Stimulated activated CD8-positive, alpha-beta memory T cell treated with anti-CD3 and anti-CD28 coated beads, Interleukin-12 subunit alpha, Interleukin-12 subunit beta, amount 100 ng/mL, for 1 hour (primary cell): ENCODE data around the gene TSHZ3.

Source experiments
- DNase-seq: peaks from one replicate; pipeline ENCODE4 v3.0.0-alpha.2; 2020; ENCODE audit warnings: low read depth

TSHZ3 gene, protein sequence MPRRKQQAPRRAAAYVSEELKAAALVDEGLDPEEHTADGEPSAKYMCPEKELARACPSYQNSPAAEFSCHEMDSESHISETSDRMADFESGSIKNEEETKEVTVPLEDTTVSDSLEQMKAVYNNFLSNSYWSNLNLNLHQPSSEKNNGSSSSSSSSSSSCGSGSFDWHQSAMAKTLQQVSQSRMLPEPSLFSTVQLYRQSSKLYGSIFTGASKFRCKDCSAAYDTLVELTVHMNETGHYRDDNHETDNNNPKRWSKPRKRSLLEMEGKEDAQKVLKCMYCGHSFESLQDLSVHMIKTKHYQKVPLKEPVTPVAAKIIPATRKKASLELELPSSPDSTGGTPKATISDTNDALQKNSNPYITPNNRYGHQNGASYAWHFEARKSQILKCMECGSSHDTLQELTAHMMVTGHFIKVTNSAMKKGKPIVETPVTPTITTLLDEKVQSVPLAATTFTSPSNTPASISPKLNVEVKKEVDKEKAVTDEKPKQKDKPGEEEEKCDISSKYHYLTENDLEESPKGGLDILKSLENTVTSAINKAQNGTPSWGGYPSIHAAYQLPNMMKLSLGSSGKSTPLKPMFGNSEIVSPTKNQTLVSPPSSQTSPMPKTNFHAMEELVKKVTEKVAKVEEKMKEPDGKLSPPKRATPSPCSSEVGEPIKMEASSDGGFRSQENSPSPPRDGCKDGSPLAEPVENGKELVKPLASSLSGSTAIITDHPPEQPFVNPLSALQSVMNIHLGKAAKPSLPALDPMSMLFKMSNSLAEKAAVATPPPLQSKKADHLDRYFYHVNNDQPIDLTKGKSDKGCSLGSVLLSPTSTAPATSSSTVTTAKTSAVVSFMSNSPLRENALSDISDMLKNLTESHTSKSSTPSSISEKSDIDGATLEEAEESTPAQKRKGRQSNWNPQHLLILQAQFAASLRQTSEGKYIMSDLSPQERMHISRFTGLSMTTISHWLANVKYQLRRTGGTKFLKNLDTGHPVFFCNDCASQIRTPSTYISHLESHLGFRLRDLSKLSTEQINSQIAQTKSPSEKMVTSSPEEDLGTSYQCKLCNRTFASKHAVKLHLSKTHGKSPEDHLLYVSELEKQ

DNA sequence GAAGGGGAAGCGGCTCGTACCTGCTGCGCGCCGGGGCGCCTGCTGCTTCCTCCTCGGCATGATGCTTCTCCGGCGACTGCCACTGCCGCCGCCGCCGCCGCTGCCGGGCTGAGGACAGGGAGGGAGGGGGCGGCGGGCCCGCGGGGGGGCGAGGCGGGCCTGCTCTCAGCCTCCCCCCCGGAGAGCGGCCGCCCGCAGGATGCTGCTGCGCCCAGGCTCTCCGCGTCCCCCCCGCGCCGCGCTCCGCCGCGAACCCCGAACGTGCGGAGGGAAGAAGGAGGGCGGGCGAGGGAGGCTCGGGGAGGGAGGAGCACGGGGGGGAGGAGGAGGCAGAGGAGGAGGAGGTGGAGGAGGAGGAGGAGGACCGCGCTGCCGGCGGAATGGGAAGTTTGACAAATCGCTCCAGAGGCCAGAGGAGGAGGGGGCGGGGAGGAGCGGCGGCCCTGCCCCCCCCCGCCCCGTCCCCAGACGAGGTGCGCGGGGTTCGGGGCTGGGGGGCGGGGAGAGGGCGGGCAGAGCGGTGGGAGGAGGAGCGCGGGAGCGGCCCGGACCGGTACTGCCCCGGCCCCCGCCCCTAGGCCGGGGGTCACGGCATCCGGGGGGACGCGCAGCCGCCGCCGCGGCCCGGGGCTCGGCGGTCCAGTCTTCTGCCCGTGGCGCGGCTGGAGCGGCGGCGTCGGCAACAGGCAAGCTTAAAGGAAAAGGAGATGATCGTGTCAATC, at the start of gene TSHZ3:
Gene TSHZ3 (minus strand): TSS at position 277 of the 722 bp plus-strand sequence. CDS start 217 bp downstream, at position 60.
- DNase-seq, result no peak

DNA sequence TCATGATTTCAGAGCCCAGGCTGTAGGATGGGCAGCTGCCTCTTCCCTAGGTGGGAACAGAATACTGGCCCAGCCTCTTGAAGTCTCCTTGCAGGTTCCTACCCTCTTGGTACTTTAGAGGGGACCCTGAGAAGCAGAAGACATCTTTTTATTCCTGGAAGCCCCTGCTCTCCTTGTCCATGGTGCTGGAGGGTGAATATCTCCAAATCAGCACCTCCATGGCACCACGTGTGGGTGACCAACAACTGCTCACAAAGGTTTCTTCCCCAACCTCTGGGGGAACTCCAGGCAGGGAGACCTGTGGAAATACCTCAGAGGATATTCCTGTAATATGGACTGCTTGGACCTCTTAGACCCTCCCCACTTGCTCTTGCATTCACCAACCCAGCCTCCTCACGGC, 48.1 kb upstream of the TSHZ3 start:
- DNase-seq, result no peak

DNA sequence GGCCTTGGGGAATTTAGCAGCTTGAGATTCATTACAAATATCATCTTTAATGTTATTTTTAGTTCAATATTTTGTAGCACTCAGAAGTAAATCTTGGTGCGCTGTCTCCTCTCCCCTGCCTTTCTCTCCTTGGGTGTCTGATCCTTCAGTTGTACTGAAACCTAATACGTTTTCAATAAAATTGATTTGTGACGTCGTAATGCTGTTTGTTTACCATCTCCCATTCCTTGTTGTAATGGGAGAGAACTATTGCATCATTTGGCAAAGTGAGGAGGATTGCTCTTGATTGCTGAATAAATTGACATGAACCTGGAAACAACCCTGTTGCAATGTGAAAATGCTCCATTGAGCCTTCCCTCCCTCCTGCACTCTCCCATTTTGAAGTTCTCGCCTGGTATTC, 43.2 kb upstream of the TSHZ3 start:
- DNase-seq, result no peak

DNA sequence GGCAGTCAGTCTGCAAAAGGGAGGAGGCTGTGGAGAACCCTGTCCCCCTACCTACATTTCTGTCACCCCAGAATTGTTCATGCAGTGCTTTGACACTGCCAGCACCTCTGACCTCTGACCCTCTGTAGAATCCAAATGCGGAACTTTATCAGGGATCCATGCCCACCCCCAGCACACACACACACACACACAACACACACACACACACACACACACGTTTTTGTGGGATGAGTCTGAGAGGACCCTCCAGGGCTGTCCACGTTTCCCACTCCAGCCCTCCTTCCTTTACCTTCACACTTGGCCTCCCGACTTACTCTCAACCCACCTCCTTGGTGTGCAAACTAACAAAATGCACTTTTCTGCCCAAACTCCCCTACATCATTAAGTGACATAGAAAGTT, 42.3 kb upstream of the TSHZ3 start:
- no peak for DNase-seq

DNA sequence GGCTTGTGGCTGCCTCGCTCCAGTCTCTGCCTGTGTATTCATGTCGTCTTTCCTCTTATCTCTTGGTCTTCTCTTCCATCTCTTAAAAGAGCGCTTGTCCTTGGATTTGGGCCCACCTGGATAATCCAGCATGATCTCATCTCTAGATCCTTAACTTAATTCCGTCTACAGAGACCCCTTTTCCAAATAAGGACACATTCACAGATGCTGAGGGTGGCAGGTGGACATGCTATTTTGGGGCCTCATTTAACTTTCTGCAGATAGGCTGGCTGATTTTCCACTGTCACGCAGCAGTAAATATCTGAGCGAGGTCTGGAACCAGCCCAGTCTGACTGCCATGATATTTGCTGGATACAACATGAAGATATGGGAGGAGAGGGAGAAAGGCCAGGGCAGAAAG, 41.5 kb upstream of the TSHZ3 start:
- DNase-seq, result no peak

DNA sequence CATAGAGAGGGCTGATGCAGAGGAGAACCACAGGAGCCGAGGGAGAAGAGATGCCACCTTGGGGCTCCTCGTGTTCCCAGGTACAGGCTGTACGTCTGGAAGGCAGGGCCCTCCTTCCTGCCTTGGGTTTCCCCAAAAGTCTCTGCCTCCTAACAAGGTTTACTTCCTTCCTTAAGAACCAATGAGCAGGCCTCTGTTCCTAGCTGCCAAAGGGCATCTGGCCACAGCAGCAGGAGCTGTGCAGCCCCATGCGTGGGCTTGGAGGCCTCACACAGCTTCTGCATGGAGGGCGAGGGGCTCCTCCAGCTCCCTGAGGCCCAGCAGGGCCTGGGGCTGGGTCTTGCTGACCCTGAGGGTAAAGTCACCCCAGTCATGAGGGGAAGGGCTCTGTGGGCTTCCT, 40.6 kb upstream of the TSHZ3 start:
- DNase-seq, result no peak

DNA sequence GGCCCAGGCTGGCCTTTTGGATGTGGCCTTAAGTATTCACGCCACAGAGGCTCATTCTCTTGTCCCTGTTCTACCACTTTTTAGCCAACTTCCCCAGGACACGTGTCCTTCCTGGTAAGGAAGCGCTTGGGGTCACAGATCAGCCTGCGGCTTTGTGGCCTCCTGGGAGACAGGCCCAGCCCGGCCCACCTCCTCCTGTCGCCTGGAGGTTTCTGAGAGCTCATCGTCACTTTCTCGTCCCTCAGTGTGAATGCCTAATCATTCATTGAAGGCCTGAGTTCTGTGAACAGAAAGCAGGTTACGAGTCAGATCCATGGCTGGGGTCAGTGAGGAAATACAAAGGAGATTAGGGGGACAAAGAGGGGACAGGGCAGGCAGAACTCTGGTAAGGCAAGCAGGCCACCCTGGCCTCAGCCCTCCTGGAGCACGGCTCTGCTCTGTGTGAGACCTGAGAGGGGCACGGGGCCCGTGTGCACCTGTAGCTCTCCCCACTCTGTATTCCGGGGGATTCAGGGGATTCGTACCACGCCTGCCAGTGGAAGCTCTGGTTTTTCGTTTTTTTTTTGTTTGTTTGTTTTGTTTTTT, 38.6 kb upstream of the TSHZ3 start:
- DNase-seq, result no peak

DNA sequence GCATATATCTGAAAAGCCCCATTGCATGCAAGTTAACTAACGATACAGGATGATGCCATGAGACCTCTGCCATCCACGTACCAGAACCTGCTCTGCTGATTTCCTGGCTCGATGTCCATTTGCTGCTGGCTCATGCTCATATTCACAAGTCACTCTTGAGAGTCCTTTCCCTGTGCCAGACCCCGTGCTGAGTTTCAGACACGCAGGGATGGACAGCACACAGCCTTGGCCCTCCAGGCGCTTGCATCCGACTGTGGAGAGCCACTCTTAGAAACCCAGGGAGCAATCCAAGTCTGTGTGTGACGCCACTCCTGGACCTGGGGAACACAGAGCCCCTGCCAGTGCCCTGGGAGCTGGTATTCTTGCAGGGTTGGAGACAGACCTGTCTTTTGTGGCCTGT, 37.6 kb upstream of the TSHZ3 start:
- no peak for DNase-seq

DNA sequence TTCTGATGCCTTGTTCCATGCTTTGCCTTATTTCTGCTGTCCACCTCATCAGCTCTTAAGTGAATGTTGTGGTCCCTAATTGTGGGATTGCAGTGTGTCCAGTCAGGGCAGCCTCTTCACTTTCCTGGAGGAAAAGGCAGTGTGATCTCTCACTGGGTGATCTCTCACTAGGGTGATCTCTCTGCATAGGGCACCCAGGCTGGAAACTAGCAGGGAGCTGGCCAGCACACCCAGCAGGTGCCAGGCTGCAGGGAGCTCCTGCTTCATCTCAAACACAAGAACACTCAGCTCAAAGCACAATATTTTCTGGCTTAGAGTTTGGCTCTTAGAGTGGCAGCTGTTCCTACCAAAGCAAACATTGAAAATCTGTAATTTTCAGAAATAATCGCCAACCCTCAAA, 36.5 kb upstream of the TSHZ3 start:
- no peak for DNase-seq

DNA sequence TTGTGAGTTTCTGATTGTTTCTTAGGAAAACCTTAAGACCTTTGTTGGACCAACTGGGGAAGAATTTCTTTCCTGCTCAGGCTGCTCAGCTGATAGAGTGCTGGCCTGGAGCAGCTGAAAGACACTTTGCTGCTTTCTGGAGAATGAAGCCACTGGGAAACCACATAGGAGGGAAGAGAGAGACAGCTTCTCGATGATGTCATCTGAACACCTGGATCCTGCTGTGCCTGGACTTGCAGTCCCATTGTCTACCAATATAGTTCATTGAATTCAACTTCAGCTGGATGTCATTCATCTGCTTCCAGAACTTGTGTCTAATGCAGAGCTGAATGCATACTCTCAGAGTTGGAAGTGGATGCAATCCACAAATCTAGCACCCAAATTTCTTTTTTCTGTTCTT, 34.3 kb upstream of the TSHZ3 start:
- no peak for DNase-seq

DNA sequence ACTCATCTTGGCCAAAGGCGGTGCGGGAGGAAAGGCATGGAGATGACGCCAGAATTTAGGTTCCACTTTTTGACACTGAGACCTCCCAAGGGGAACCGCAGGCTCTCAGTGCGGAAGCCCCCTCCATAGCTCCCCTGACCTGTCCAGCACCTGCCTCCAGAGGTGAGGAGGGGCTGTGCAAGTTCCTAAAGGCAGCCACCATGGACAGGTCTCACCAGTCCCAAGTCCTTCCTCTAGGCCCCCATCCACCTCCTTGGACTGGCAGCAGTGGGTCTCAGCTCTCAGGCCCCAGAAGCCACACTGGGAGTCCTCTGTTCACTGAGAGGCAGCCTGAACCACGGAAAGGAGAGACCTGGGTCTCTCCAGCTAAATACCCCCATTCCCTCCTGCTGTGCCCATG, 31.6 kb upstream of the TSHZ3 start:
- no peak for DNase-seq

DNA sequence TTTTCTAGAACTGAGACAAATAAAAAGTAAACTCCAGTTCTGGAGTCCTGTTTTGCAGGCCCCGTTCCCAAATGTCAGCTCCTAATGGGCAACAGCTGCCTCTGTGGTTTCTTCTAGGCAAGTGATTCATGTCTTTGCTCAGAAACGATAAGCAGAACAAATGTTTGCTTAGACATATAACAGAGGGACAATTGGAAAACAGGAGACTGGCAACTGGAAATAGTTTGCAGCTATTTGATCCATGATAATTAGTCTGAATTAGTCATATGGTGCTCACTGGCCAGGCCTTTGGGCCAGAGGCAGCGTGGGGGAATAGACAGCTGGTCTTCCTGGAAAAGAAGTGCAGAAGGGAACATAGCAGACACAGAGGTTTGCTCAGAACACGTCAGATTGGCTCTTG, 29.2 kb upstream of the TSHZ3 start:
- no peak for DNase-seq

DNA sequence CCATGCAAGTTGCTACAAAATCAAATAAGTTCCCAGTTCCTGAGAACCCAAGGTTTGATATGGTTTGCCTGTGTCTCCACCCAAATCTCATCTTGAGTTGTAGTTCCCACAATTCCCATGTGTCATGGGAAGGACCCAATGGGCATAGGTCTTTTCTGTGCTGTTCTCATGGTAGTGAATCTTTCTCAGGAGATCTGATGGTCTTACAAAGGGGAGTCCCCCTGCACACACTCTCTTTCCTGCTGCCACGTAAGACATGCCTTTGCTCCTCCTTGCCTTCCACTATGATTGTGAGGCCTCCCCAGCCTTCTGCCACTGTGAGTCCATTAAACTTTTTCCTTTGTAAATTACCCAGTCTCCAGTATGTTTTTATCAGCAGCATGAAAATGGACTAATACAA, 28.5 kb upstream of the TSHZ3 start:
- DNase-seq, result no peak

DNA sequence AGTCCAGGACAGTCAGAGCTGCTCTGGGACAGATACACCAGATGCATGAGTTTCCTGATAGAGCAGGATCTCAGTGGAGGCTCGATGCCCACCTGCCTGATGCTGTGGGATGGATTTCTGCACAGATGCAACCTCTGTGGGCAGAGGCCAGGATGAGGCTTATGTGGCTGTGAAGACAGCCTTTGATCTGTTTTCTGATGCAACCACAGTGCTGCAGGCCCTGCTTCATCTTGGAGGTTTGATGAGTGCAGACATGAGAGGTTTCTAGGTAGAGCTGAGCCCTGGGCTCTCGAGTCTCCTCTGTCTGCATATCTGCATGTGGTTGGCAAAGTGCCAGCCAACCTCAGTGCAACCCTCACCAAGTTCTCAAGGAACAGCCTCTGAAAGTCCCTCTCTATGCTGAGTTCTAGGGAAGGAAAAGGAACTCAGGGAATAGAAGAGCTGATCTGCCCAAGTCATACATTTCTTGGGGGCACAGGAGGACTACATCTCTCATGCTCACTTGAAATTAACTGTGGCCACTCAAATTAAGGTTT, 23.1 kb upstream of the TSHZ3 start:
- DNase-seq, result no peak

DNA sequence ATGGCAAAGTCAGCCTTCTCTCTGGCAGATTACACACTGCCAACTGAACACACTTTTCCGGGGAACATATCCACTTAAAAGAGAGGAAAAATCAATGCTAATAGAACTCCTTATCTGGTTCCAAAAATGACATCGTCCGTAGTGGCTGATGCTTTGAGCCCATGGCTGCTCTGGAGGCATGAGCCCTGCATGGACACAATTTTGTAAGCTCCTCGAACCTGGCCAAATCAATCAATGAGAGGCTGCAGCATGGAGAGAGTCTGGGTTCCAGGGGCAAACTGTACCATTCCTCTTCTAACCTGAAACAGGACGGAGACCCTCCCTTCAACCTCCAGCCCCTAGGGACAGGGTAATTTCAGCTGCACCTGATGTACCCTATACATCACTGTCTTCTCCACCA, 21.0 kb upstream of the TSHZ3 start:
- DNase-seq, result no peak

DNA sequence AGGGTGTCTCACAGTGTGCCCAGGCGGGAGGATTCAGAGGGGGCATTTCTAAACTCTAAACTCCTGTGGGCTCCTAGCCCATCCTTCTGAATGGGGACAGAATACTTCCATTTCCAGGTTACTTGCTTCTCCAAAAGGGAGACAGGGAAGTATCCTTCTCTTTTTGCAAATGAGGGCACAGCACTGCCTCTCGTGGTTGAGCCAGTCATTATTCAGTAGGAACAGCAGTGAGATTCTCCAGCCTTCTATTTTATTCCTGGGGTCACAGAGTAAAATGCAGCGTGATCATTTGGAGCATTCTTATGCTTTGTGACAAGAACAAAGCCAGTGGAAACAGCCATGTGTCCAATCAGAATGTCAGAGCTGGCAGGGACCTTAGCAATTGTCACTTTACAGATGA, 15.7 kb upstream of the TSHZ3 start:
- DNase-seq, result no peak

DNA sequence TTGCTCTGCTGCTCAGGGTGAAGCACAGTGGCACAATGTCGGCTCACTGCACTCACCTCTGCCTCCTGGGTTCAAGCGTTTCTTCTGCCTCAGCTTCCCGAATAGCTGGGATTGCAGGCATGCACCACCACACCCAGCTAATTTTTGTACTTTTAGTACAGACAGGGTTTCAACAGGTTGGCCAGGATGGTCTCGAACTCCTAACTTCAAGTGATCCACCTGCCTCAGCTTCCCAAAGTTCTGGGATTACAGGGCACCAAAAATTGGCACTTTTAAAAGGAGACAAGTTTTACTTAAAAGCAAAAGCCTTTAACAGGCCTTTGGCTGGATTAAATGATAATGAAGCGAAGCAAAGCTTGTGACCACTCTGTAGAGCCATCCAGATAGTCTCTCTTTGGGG, 12.5 kb upstream of the TSHZ3 start:
- DNase-seq, result no peak

DNA sequence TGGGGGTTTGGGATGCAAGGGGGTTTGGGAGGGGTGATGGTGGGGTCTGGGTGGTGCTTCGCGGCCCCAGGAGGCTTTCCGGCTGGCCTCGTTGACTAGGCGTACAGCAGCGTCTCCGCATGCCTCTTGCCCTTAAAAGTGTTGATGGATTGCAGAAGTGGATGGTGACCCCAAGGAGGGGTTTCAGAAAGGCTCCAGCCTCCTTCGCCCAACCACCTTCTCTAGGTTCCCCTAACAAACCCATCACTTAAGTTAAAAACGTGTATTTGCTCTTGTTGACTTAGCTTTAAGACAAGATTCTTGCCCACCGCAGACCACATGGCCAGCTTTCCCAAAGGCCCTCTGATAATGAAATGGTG, 8.1 kb upstream of the TSHZ3 start:
- DNase-seq, result no peak

DNA sequence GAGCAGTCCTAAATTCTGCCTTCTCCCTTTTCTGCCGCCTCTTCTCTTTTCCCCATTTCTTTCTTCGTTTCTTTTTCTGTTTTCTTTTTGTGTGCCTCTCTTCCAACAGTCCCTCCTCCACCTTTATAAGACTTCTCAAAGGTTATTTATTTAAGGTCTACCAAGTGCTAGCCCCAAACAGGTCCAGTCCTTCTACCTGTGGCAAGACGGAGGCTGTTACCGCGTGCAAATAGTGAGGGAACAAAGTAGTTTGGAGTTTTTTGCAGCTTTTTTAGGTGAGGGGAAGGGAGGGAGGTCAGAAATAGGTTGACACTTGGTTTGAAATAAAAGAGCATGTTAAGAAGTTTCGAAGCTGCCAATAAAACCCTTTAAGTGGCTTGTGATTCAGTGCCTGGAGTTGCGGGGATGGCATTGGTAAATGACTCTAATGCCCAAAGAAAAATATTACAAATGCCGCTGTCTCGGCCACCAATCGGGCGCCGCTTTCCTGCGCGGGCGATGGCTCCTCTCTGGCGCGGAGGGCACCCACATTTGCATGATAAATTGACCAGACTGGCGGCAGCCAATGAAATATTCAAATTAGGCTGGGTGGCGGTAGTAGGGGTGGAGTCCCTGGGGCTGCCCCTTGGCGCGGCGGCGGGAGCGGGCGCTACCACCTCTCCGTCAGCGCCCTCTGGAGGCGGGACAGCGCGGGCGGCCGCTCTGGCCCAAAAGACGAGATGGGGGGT, 7.5 kb upstream of the TSHZ3 start:
- no peak for DNase-seq

DNA sequence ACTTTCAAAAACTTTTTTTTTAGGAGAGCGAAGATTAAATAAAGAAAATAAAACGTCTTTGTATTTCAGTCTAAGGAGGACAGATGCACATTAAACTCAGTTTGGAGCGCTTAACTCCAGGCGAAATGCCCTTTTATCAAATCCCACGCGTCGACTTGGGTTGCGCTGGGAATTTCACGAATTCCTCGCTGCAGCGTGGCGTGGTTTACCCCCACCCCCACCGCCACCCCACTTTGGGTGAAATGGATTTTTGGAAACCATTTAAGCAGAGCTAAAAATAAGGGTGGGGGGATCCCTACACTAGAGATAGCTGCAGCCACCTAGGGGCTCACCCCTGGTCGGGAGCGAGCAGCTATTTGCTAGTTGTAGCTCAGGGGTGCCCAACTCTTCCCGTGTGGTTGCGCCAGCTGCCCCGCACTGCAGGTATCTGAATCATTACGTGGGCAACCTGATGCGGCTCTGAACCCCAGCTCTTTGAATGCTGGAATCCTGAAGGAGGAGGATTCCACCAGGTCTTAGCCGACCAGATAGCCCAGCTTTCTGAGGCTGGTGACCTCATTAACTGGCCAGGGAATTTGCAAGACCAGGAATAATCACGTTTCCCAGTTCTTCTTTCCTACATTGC, 6.5 kb upstream of the TSHZ3 start:
- no peak for DNase-seq
